PFSK-1 (cell line): Measurements from ENCODE around the gene TEX13A.

Experiments
- FOXP2 ChIP-seq: optimal IDR thresholded peaks from 2 replicates; pipeline ENCODE3; 2011; ENCODE audit warnings: borderline replicate concordance, control low read depth, inconsistent platforms; ENCODE audit not compliant: insufficient read depth; ENCODE audit errors: extremely low read length, extremely low read depth
- POLR2AphosphoS5 ChIP-seq: IDR thresholded peaks from 2 replicates; pipeline ENCODE4 v1.6.1; 2012; ENCODE audit warnings: low read depth, mild to moderate bottlenecking, control low read depth, low read length, moderate library complexity
- SIN3A ChIP-seq: IDR thresholded peaks from 2 replicates; pipeline ENCODE4 v1.6.1; 2012; ENCODE audit warnings: mild to moderate bottlenecking, low read length, moderate library complexity, borderline replicate concordance; ENCODE audit not compliant: insufficient read depth
- TAF1 ChIP-seq: IDR thresholded peaks from 2 replicates; pipeline ENCODE4 v1.6.1; 2012; ENCODE audit warnings: low read length, control low read depth, borderline replicate concordance; ENCODE audit not compliant: insufficient read depth
- TF ChIP-seq, protein P1 (sequence below), 2 experiments: IDR thresholded peaks; 2 replicates each; pipeline versions ENCODE4 v1.6.1 to v1.8.0; 2011 to 2012; ENCODE audit warnings: low read depth in 2 of 2, low read length in 2 of 2, control low read depth in 1 of 2, inconsistent platforms in 1 of 2, mild to moderate bottlenecking in 1 of 2, moderate library complexity in 1 of 2; ENCODE audit not compliant: insufficient read depth in 1 of 2

- TF ChIP-seq POLR2AphosphoS5 (no peak), TAF1 (no peak), SIN3A (no peak), FOXP2 (no peak)
- TF ChIP-seq, protein P1, sequence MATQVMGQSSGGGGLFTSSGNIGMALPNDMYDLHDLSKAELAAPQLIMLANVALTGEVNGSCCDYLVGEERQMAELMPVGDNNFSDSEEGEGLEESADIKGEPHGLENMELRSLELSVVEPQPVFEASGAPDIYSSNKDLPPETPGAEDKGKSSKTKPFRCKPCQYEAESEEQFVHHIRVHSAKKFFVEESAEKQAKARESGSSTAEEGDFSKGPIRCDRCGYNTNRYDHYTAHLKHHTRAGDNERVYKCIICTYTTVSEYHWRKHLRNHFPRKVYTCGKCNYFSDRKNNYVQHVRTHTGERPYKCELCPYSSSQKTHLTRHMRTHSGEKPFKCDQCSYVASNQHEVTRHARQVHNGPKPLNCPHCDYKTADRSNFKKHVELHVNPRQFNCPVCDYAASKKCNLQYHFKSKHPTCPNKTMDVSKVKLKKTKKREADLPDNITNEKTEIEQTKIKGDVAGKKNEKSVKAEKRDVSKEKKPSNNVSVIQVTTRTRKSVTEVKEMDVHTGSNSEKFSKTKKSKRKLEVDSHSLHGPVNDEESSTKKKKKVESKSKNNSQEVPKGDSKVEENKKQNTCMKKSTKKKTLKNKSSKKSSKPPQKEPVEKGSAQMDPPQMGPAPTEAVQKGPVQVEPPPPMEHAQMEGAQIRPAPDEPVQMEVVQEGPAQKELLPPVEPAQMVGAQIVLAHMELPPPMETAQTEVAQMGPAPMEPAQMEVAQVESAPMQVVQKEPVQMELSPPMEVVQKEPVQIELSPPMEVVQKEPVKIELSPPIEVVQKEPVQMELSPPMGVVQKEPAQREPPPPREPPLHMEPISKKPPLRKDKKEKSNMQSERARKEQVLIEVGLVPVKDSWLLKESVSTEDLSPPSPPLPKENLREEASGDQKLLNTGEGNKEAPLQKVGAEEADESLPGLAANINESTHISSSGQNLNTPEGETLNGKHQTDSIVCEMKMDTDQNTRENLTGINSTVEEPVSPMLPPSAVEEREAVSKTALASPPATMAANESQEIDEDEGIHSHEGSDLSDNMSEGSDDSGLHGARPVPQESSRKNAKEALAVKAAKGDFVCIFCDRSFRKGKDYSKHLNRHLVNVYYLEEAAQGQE (IDR thresholded peaks at IDR 0.05; ENCODE audit: insufficient read depth in 1 of 2, low read depth in 2 of 2, low read length in 2 of 2) = no peak
Measured at GRCh38 chrX:105209406-105209805, 11.1 kb downstream of the TEX13A start.
